ENCODE data around the gene FKBP8. TPM values are rescaled to one million over a fixed set of nuclear protein-coding genes. Genes with fewer than 3 reads are reported as not detected.

The FKBP8 gene
- polyA plus RNA-seq, 1 donor from 2014 or later: 183 TPM

DNA sequence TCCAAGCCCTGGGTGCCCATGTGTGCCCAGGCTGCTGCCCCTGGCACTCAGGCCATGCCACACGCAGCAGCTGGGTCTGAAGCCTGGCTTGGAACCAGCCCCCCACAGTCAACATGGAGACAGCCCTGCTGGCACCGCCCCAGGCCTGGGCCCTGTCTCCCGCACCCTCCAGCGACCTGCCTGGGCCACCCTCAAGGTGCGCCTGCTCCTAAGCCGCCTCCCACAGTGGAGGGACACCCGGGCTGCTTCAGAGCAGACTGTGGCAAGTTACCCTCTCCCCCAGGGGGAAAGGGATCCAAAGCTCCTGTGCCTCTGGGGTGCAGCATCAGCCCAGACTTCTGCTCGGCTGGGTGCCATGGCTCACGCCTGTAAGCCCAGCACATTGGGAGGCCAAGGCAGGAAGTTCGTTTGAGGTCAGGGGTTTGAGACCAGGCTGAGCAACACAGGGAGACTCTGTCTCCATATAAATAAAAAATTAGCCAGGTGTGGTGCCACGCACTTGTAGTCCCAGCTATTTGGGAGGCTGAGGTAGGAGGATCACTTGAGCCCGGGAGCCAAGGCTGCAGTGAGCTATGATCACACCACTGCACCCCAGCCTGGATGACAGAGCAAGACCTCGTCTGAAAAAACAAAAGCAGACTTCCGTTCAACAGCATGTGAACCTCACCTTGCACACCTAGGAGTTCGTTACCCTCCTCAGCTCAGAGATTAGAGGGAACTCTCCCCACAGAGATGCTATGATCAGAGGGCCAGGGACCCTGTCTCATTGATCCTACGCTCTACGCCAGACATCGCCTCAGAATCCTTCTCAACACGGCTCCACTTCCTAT is 37.1 kb downstream of the FKBP8 start:
- H3K27me3 ChIP-seq (ENCODE audit: insufficient read depth, low read depth, low read length): no peaks in the 10 kb centered on the region
- no peak overlapping the region for H3K4me3 ChIP-seq (ENCODE audit: low read length)
- no peaks in the 10 kb centered on the region for H3K9me3 ChIP-seq (ENCODE audit: low read length)
- TF ChIP-seq EP300 (conservative IDR thresholded peaks at IDR 0.05; ENCODE audit: poor library complexity, severe bottlenecking): no peak
- no peak for TF ChIP-seq SMC3 (conservative IDR thresholded peaks at IDR 0.05; ENCODE audit: poor library complexity)
- no peak for TF ChIP-seq CTCF (IDR thresholded peaks at IDR 0.05; ENCODE audit: poor library complexity, severe bottlenecking)
- no peaks in the 10 kb centered on the region for H3F3A ChIP-seq (ENCODE audit: insufficient read depth, low read length, poor library complexity, severe bottlenecking)
- no peaks in the 10 kb centered on the region for H3K9me2 ChIP-seq (ENCODE audit: insufficient read depth, low read length)
- H4K20me1 ChIP-seq (ENCODE audit: insufficient read depth): no peaks in the 10 kb centered on the region
- no peak overlapping the region for H3K9ac ChIP-seq (ENCODE audit: low read length)
- no peaks in the 10 kb centered on the region for H3K79me2 ChIP-seq (replicated peaks; ENCODE audit: insufficient read depth, low read length)
- no peaks in the 10 kb centered on the region for H3K36me3 ChIP-seq (ENCODE audit: insufficient read depth, low read length)
- no peak overlapping the region for H2AFZ ChIP-seq (ENCODE audit: low read depth, low read length)
- no peak overlapping the region for H3K27ac ChIP-seq (ENCODE audit: low read length)
- H3K4me2 ChIP-seq (ENCODE audit: low read length): no peak overlapping the region

- Histone ChIP-seq H3K4me3 (ENCODE audit: low read length) (peak overlapping the region; percentile 41), H3K9me3 (ENCODE audit: low read length) (no peaks in the 10 kb centered on the region), H3K4me2 (ENCODE audit: low read length) (peak overlapping the region; percentile 11), H3K36me3 (ENCODE audit: insufficient read depth, low read length) (no peaks in the 10 kb centered on the region), H2AFZ (ENCODE audit: low read depth, low read length) (no peak overlapping the region), H3K79me2 (replicated peaks; ENCODE audit: insufficient read depth, low read length) (no peaks in the 10 kb centered on the region), H3K9me2 (ENCODE audit: insufficient read depth, low read length) (no peaks in the 10 kb centered on the region), H3K27ac (ENCODE audit: low read length) (peak overlapping the region; percentile 74), H3K27me3 (ENCODE audit: insufficient read depth, low read depth, low read length) (no peaks in the 10 kb centered on the region), H3F3A (ENCODE audit: insufficient read depth, low read length, poor library complexity, severe bottlenecking) (no peaks in the 10 kb centered on the region), H4K20me1 (ENCODE audit: insufficient read depth) (no peaks in the 10 kb centered on the region), H3K9ac (ENCODE audit: low read length) (peak overlapping the region; percentile 37)
- no peak for TF ChIP-seq CTCF (IDR thresholded peaks at IDR 0.05; ENCODE audit: poor library complexity, severe bottlenecking)
- TF ChIP-seq MXI1 (conservative IDR thresholded peaks at IDR 0.05; ENCODE audit: poor library complexity, severe bottlenecking): no peak
- TF ChIP-seq POLR2AphosphoS5 (IDR thresholded peaks at IDR 0.05): no peak
- no peak for TF ChIP-seq EP300 (conservative IDR thresholded peaks at IDR 0.05; ENCODE audit: poor library complexity, severe bottlenecking)
- TF ChIP-seq TAF1 (IDR thresholded peaks at IDR 0.05; ENCODE audit: low read depth): no peak
- no peak for TF ChIP-seq EZH2 (IDR thresholded peaks at IDR 0.05; ENCODE audit: borderline replicate concordance, insufficient read depth, low read length, poor library complexity, severe bottlenecking)
- TF ChIP-seq SMC3 (conservative IDR thresholded peaks at IDR 0.05; ENCODE audit: poor library complexity): no peak
- no peak for TF ChIP-seq REST (IDR thresholded peaks at IDR 0.05; ENCODE audit: borderline replicate concordance)
- no peak for TF ChIP-seq RAD21 (conservative IDR thresholded peaks at IDR 0.05)
Measured at GRCh38 chr19:18504886-18505610, 38.3 kb downstream of the FKBP8 start.

Data from neural cell (in vitro differentiated cells).